HepG2 (cell line): ENCODE measurements around the gene NID2.

ENCODE experiments used
- ARHGAP35 ChIP-seq: sonication (generic); formaldehyde crosslinking; IDR thresholded peaks from 2 replicates; pipeline ENCODE4 v1.9.0; 2022; ENCODE audit warnings: mild to moderate bottlenecking, inconsistent platforms, moderate library complexity, missing genetic modification reagents, borderline replicate concordance
- ATF1 ChIP-seq: IDR thresholded peaks from 2 replicates; pipeline ENCODE4 v1.6.1; 2016; ENCODE audit warnings: mild to moderate bottlenecking, control low read depth
- CEBPB ChIP-seq: IDR thresholded peaks from 2 replicates; pipeline ENCODE4 v1.6.1; 2011; ENCODE audit warnings: low read depth, low read length, improper control_type of control experiment, borderline replicate concordance
- DMAP1 ChIP-seq: IDR thresholded peaks from 2 replicates; pipeline ENCODE4 v1.6.1; 2016
- E2F1 ChIP-seq: sonication (generic); formaldehyde crosslinking; IDR thresholded peaks from 2 replicates; pipeline ENCODE4 v1.5.0; 2020; ENCODE audit warnings: missing genetic modification reagents
- NBN ChIP-seq: fragments of 450-650 bp; conservative IDR thresholded peaks from 2 replicates; pipeline ENCODE4 v1.6.1; 2017
- PCBP1 ChIP-seq: fragments of 200-400 bp; formaldehyde crosslinking; IDR thresholded peaks from 2 replicates; pipeline ENCODE4 v1.6.1; 2017; ENCODE audit warnings: mild to moderate bottlenecking, low read depth, low read length, borderline replicate concordance
- PLSCR1 ChIP-seq: sonication (generic); formaldehyde crosslinking; IDR thresholded peaks from 2 replicates; pipeline ENCODE4 v1.5.0; 2020; ENCODE audit warnings: missing genetic modification reagents, mild to moderate bottlenecking, borderline replicate concordance
- POLR2A ChIP-seq, 2 experiments: IDR thresholded peaks; 2 replicates each; pipeline ENCODE4 v1.6.1; 2011; ENCODE audit warnings: low read depth in 2 of 2, low read length in 2 of 2, mild to moderate bottlenecking in 1 of 2, moderate library complexity in 1 of 2; ENCODE audit not compliant: insufficient read depth in 1 of 2
- ZFYVE20 ChIP-seq: sonication (generic); formaldehyde crosslinking; IDR thresholded peaks from 2 replicates; pipeline ENCODE4 v1.8.0; 2023; ENCODE audit warnings: low read depth, mild to moderate bottlenecking, moderate library complexity, missing genetic modification reagents, borderline replicate concordance
- ZNF431 ChIP-seq: sonication (generic); formaldehyde crosslinking; IDR thresholded peaks from 2 replicates; pipeline ENCODE4 v1.9.0; 2022; ENCODE audit warnings: missing genetic modification reagents, low read depth, mild to moderate bottlenecking, borderline replicate concordance
- TF ChIP-seq, protein P1 (sequence below): sonication (generic); formaldehyde crosslinking; IDR thresholded peaks from 2 replicates; pipeline ENCODE4 v1.5.0; 2020; ENCODE audit warnings: mild to moderate bottlenecking, missing genetic modification reagents, moderate library complexity

- TF ChIP-seq ARHGAP35 (CRISPR knock-in tag) = no peak
- TF ChIP-seq DMAP1 (CRISPR knock-in tag) = no peak
- no peak for TF ChIP-seq E2F1 (CRISPR knock-in tag)
- TF ChIP-seq, protein P1, sequence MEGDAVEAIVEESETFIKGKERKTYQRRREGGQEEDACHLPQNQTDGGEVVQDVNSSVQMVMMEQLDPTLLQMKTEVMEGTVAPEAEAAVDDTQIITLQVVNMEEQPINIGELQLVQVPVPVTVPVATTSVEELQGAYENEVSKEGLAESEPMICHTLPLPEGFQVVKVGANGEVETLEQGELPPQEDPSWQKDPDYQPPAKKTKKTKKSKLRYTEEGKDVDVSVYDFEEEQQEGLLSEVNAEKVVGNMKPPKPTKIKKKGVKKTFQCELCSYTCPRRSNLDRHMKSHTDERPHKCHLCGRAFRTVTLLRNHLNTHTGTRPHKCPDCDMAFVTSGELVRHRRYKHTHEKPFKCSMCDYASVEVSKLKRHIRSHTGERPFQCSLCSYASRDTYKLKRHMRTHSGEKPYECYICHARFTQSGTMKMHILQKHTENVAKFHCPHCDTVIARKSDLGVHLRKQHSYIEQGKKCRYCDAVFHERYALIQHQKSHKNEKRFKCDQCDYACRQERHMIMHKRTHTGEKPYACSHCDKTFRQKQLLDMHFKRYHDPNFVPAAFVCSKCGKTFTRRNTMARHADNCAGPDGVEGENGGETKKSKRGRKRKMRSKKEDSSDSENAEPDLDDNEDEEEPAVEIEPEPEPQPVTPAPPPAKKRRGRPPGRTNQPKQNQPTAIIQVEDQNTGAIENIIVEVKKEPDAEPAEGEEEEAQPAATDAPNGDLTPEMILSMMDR (CRISPR knock-in tag) = no peak
- TF ChIP-seq PLSCR1 (CRISPR knock-in tag) = no peak
- TF ChIP-seq ATF1 (CRISPR knock-in tag) = no peak
- no peak for TF ChIP-seq ZFYVE20 (CRISPR knock-in tag)
- TF ChIP-seq ZNF431 (CRISPR knock-in tag) = no peak
- TF ChIP-seq CEBPB = no peak
- TF ChIP-seq POLR2A (IDR thresholded peaks at IDR 0.05; ENCODE audit: insufficient read depth in 1 of 2, low read depth in 2 of 2, low read length in 2 of 2) = no peak
- no peak for TF ChIP-seq NBN
- no peak for TF ChIP-seq PCBP1
Observed at GRCh38 chr14:52039124-52039815, 29.6 kb downstream of the NID2 start.
